HepG2 (cell line): ENCODE measurements around the gene MBLAC1. TPM values are rescaled to one million over a fixed set of nuclear protein-coding genes. Genes with fewer than 3 reads are reported as not detected.
A peak's percentile ranks its signal among the peaks of the same experiment; 100 is the strongest.

Experiments
- ATAC-seq: fragments of 200-7000 bp; cut with Tn5 transposase; 3 replicates; pipeline ENCODE4 v1.9.1; 2020; ENCODE audit warnings: mild to moderate bottlenecking, moderate library complexity
- BruUV-seq: library from RNA; stranded (reverse); fragments of 400-500 nt; replicated peaks from 2 replicates; lab custom pipeline; 2021; lab: Mats Ljungman, UMichigan
- CTCF ChIA-PET: fragments of 300-600 bp; formaldehyde crosslinking; extraction: SDS; loops from one replicate; lab custom pipeline; 2021; ENCODE audit warnings: low total read pairs, inconsistent platforms, low intra/inter-chr PET ratio; lab: Yijun Ruan, JAX
- POLR2A ChIA-PET: fragments of 350-600 bp; sonication (Branson Sonifier 250); formaldehyde crosslinking; loops from one replicate; lab custom pipeline; 2020; ENCODE audit warnings: antibody characterized with exemption, inconsistent platforms; lab: Yijun Ruan, JAX
- DNase-seq: peaks from one replicate; pipeline ENCODE4 v3.0.0-alpha.2; 2015; ENCODE audit warnings: low spot score
- FAIRE-seq: peaks from 3 replicates; lab custom pipeline; 2011; peaks lifted over from hg19 to GRCh38; lab: Jason Lieb, UNC
- H2AFZ ChIP-seq: one replicate; pipeline ENCODE4 v1.6.1; 2011; ENCODE audit warnings: low read length, inconsistent platforms
- H3K27ac ChIP-seq: fragments of 300-600 bp; 3 replicates; pipeline ENCODE4 v1.8.0; 2011; ENCODE audit warnings: mixed run types, mild to moderate bottlenecking, mixed read lengths, low read length, inconsistent platforms; ENCODE audit not compliant: insufficient read depth; ENCODE audit errors: extremely low read length
- H3K27me3 ChIP-seq, 2 experiments: fragments of 200-600 bp in 1 of 2; 2 replicates in 1 of 2; 3 replicates in 1 of 2; pipeline versions ENCODE4 v1.6.0 to v1.8.0; 2011; ENCODE audit warnings: low read length in 2 of 2, mild to moderate bottlenecking in 2 of 2, moderate library complexity in 2 of 2, inconsistent platforms in 1 of 2; ENCODE audit not compliant: insufficient read depth in 2 of 2, control insufficient read depth in 1 of 2
- H3K36me3 ChIP-seq, 2 experiments: fragments of 200-600 bp in 1 of 2; replicated peaks in 1 of 2; 2 replicates in 1 of 2; 3 replicates in 1 of 2; pipeline versions ENCODE4 v1.5.1 to v1.8.0; 2011; ENCODE audit warnings: low read length in 2 of 2, inconsistent platforms in 1 of 2; ENCODE audit not compliant: insufficient read depth in 2 of 2, control insufficient read depth in 1 of 2
- H3K4me1 ChIP-seq: 2 replicates; pipeline ENCODE4 v1.5.1; 2012; ENCODE audit warnings: low read length, inconsistent platforms; ENCODE audit not compliant: insufficient read depth
- H3K4me2 ChIP-seq: 2 replicates; pipeline ENCODE4 v1.6.0; 2011; ENCODE audit warnings: low read depth, low read length, inconsistent platforms
- H3K4me3 ChIP-seq, 3 experiments: fragments of 200-600 bp in 1 of 3; sonication (generic), shearing (Covaris generic) in 1 of 3; replicated peaks in 1 of 3; 2 replicates each; pipeline ENCODE4 v1.5.1; 2011 to 2016; ENCODE audit warnings: low read length in 3 of 3, inconsistent platforms in 2 of 3, low read depth in 2 of 3, mild to moderate bottlenecking in 2 of 3, control low read depth in 1 of 3, mixed read lengths in 1 of 3; ENCODE audit not compliant: insufficient read depth in 1 of 3
- H3K79me2 ChIP-seq: one replicate; pipeline ENCODE4 v1.6.1; 2011; ENCODE audit warnings: low read length, inconsistent platforms; ENCODE audit not compliant: insufficient read depth
- H3K9ac ChIP-seq: 2 replicates; pipeline ENCODE4 v1.6.0; 2011; ENCODE audit warnings: mild to moderate bottlenecking, low read depth, low read length, inconsistent platforms; ENCODE audit not compliant: insufficient read depth
- H3K9me3 ChIP-seq: 2 replicates; pipeline ENCODE4 v1.5.1; 2012; ENCODE audit warnings: mild to moderate bottlenecking, low read length
- H4K20me1 ChIP-seq: 2 replicates; pipeline ENCODE4 v1.6.0; 2011; ENCODE audit warnings: inconsistent platforms, mild to moderate bottlenecking, low read length, moderate library complexity; ENCODE audit not compliant: insufficient read depth
- CCAR2 ChIP-seq: fragments of 200-400 bp; formaldehyde crosslinking; optimal IDR thresholded peaks from 2 replicates; pipeline ENCODE3; 2018; ENCODE audit warnings: low read depth, mild to moderate bottlenecking, low read length, moderate library complexity
- ETV6 ChIP-seq: sonication (generic); formaldehyde crosslinking; conservative IDR thresholded peaks from 2 replicates; pipeline ENCODE4 v1.4.0; 2020; ENCODE audit warnings: missing genetic modification reagents
- FOXK1 ChIP-seq: sonication (generic); formaldehyde crosslinking; IDR thresholded peaks from 2 replicates; pipeline ENCODE4 v1.4.0; 2020; ENCODE audit warnings: low read depth, missing genetic modification reagents, borderline replicate concordance
- HMG20A ChIP-seq: IDR thresholded peaks from 2 replicates; pipeline ENCODE4 v1.6.1; 2016; ENCODE audit warnings: borderline replicate concordance
- IRF9 ChIP-seq: sonication (generic); formaldehyde crosslinking; IDR thresholded peaks from 2 replicates; pipeline ENCODE4 v1.8.0; 2022; ENCODE audit warnings: missing genetic modification reagents, mild to moderate bottlenecking, borderline replicate concordance
- MEIS1 ChIP-seq: sonication (generic); formaldehyde crosslinking; IDR thresholded peaks from 2 replicates; pipeline ENCODE4 v1.9.0; 2021; ENCODE audit warnings: mild to moderate bottlenecking, missing genetic modification reagents, moderate library complexity, borderline replicate concordance
- MTA1 ChIP-seq: sonication (generic); formaldehyde crosslinking; IDR thresholded peaks from 2 replicates; pipeline ENCODE4 v1.4.0; 2020; ENCODE audit warnings: missing genetic modification reagents, mild to moderate bottlenecking, borderline replicate concordance
- SOX5 ChIP-seq: IDR thresholded peaks from 2 replicates; pipeline ENCODE4 v1.6.1; 2016; ENCODE audit warnings: borderline replicate concordance
- TCF7L2 ChIP-seq: IDR thresholded peaks from 2 replicates; pipeline ENCODE4 v1.6.1; 2011; ENCODE audit warnings: mild to moderate bottlenecking, low read depth, low read length, moderate library complexity
- TRIM22 ChIP-seq: fragments of 450-650 bp; IDR thresholded peaks from 2 replicates; pipeline ENCODE4 v1.6.1; 2017
- ZFP41 ChIP-seq: sonication (generic); formaldehyde crosslinking; IDR thresholded peaks from 2 replicates; pipeline ENCODE4 v1.4.0; 2020; ENCODE audit warnings: mild to moderate bottlenecking, missing genetic modification reagents, borderline replicate concordance
- ZFP90 ChIP-seq: sonication (generic); formaldehyde crosslinking; IDR thresholded peaks from 2 replicates; pipeline ENCODE4 v1.8.0; 2022; ENCODE audit warnings: missing genetic modification reagents, mild to moderate bottlenecking, inconsistent platforms, borderline replicate concordance
- ZNF24 ChIP-seq: fragments of 450-650 bp; IDR thresholded peaks from 2 replicates; pipeline ENCODE4 v1.6.1; 2017; ENCODE audit warnings: antibody characterized with exemption, mild to moderate bottlenecking
- ZNF335 ChIP-seq: sonication (generic); formaldehyde crosslinking; IDR thresholded peaks from 2 replicates; pipeline ENCODE4 v1.4.0; 2020; ENCODE audit warnings: missing genetic modification reagents
- ZNF34 ChIP-seq: sonication (generic); formaldehyde crosslinking; IDR thresholded peaks from 2 replicates; pipeline ENCODE4 v1.4.0; 2020; ENCODE audit warnings: mild to moderate bottlenecking, missing genetic modification reagents, borderline replicate concordance
- ZNF609 ChIP-seq: sonication (generic); formaldehyde crosslinking; IDR thresholded peaks from 2 replicates; pipeline ENCODE4 v1.4.0; 2020; ENCODE audit warnings: mild to moderate bottlenecking, missing genetic modification reagents, borderline replicate concordance
- ZNF777 ChIP-seq: sonication (generic); formaldehyde crosslinking; IDR thresholded peaks from 2 replicates; pipeline ENCODE4 v1.4.0; 2020; ENCODE audit warnings: missing genetic modification reagents
- WGBS: methylation state at CpG from one replicate; pipeline ENCODE4 v1.1.6; 2017; ENCODE audit warnings: low lambda C conversion rate; 5-methylcytosine and 5-hydroxymethylcytosine counted together
- in situ Hi-C: cut with HindIII; loops from 2 replicates; pipeline ENCODE4 v1.10.0; 2017; ENCODE audit warnings: low pct_unique_long_range_greater_than_20kb; ENCODE audit not compliant: extremely low pct_ligation_motif_present
- intact Hi-C: fragments of 100-400 bp; cut with micrococcal nuclease; formaldehyde crosslinking; loops from one replicate; pipeline ENCODE4 v1.10.0; 2022; ENCODE audit not compliant: unreplicated experiment
- polyA plus RNA-seq, 8 experiments: library from polyadenylated mRNA; depleted of rRNA in 3 of 8; stranded (reverse) in 7 of 8; unstranded in 1 of 8; fragments of >200 nt; fragmentation: Illumina TruSeq in 4 of 8; extraction: Trizol in 4 of 8; gene quantifications; 2 replicates each; pipeline versions ENCODE4 v1.2.1 to v1.2.3, GENCODE V29; 2011 to 2016; ENCODE audit warnings: low read depth in 4 of 8, missing spikeins in 1 of 8, mixed read lengths in 1 of 8; ENCODE audit not compliant: insufficient read depth in 1 of 8
- total RNA-seq, 5 experiments: library from RNA; depleted of rRNA; stranded (reverse); fragments of >200 nt; fragmentation: Illumina TruSeq; extraction: Trizol; gene quantifications; 2 replicates each; pipeline ENCODE4 v1.2.3, GENCODE V29; 2016; ENCODE audit warnings: low read depth in 1 of 5

Gene MBLAC1
- total and polyA plus RNA-seq, 2 of the 13 experiments (the other 11 are each of a cell fraction or from before 2014, with no cell fraction given) = 0.79 to 2.1 TPM

GRCh38 chr7:100100420-100101015 lies 26.2 kb upstream of the MBLAC1 start:
- CTCF ChIA-PET = no interaction called here
- intact Hi-C loops (loop anchor here (2.0 kb wide), 1 partner anchor 18 kb away; the partner anchor contains the start of genes CNPY4 and TAF6), in situ Hi-C loops (no loop called here)
- Histone ChIP-seq H3K27me3 (no peaks in the 10 kb centered on the region), H3K27ac (peak overlapping the region; percentile 95), H3K79me2 (peaks cover 23% of the 10 kb centered on the region), H2AFZ (no peak overlapping the region), H3K4me1 (peaks cover 22% of the 10 kb centered on the region), H3K9me3 (no peaks in the 10 kb centered on the region), H3K4me2 (peak overlapping the region; percentile 85), H4K20me1 (no peaks in the 10 kb centered on the region; the same call in 1 of the 2 replicates), H3K4me3 (peak overlapping the region; percentile 85 to 99 (median 86)), H3K9ac (peak overlapping the region; percentile 92), H3K36me3 (peaks cover 29 to 40% of the 10 kb centered on the region in 2 experiments)
- peak; percentile 87 for ATAC-seq
- under 1% methylated on average over 28 of the region's 61 CpGs for WGBS
- TSS peak; percentile 1 for BruUV-seq
- FAIRE-seq = peak; percentile 43
- peak; percentile 89 for DNase-seq
- POLR2A ChIA-PET = interaction anchor here (0.7 to 3.5 kb wide), 20 partner anchors 9 to 344 kb away, joined by 3 to 48 read pairs (median 9); partner anchors contain the start of genes AZGP1, CNPY4, COPS6 and LAMTOR4
- no peak for TF ChIP-seq TRIM22
- peak; percentile 99 for TF ChIP-seq FOXK1 (CRISPR knock-in tag)
- no peak; the same call in 1 of the 2 replicates for TF ChIP-seq ZFP90 (CRISPR knock-in tag)
- TF ChIP-seq ZNF609 = peak; percentile 26
- no peak for TF ChIP-seq ZNF777 (CRISPR knock-in tag)
- peak; percentile 72; the same call in 1 of the 2 replicates for TF ChIP-seq IRF9
- TF ChIP-seq HMG20A (CRISPR knock-in tag) = peak; percentile 25; the same call in 1 of the 2 replicates
- 0 out of 2 replicates have a peak, but pooled peaks have one; percentile 72 for TF ChIP-seq ETV6 (CRISPR knock-in tag)
- peak; percentile 47; the same call in 1 of the 2 replicates for TF ChIP-seq SOX5 (CRISPR knock-in tag)
- peak; percentile 77 for TF ChIP-seq ZNF24
- no peak for TF ChIP-seq MEIS1
- no peak for TF ChIP-seq ZNF335 (CRISPR knock-in tag)
- no peak for TF ChIP-seq CCAR2
- no peak for TF ChIP-seq ZNF34 (CRISPR knock-in tag)
- TF ChIP-seq TCF7L2 = no peak
- TF ChIP-seq MTA1 (CRISPR knock-in tag) = no peak
- no peak; the same call in 1 of the 2 replicates for TF ChIP-seq ZFP41 (CRISPR knock-in tag)
